ENCODE results near the gene ZNF618.

Gene ZNF618

DNA sequence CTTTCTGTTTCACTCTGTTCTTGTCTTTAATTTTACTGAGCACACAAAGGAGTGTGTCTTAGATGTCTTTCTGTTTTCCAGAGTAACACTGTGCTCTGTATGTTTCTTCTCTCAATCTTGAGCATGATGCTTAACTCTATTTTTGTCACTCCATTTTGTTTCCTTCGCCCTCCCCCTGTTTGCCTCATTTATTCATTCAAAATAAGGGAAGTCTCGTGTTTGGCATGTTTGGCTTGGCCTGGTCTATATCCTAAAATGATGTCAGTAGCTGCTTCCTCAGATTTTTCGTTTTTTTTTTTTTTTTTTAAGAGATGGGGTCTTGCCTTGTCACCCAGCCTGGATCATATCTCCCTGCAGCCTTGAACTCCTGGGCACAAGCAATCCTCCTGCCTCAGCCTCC is 22.0 kb downstream of the ZNF618 start:
- ATAC-seq (ENCODE audit: low read depth) = no peak
- H3K36me3 ChIP-seq (ENCODE audit: low read depth) = no peaks in the 10 kb centered on the region
- no peak overlapping the region for H3K4me3 ChIP-seq (ENCODE audit: severe bottlenecking)
- H3K27ac ChIP-seq (ENCODE audit: poor library complexity, severe bottlenecking) = no peak overlapping the region
- no peaks in the 10 kb centered on the region for H3K27me3 ChIP-seq (ENCODE audit: insufficient read depth, poor library complexity, severe bottlenecking)
- DNase-seq (ENCODE audit: low spot score) = no peak
- TF ChIP-seq, protein P1, sequence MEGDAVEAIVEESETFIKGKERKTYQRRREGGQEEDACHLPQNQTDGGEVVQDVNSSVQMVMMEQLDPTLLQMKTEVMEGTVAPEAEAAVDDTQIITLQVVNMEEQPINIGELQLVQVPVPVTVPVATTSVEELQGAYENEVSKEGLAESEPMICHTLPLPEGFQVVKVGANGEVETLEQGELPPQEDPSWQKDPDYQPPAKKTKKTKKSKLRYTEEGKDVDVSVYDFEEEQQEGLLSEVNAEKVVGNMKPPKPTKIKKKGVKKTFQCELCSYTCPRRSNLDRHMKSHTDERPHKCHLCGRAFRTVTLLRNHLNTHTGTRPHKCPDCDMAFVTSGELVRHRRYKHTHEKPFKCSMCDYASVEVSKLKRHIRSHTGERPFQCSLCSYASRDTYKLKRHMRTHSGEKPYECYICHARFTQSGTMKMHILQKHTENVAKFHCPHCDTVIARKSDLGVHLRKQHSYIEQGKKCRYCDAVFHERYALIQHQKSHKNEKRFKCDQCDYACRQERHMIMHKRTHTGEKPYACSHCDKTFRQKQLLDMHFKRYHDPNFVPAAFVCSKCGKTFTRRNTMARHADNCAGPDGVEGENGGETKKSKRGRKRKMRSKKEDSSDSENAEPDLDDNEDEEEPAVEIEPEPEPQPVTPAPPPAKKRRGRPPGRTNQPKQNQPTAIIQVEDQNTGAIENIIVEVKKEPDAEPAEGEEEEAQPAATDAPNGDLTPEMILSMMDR (IDR thresholded peaks at IDR 0.05; ENCODE audit: poor library complexity, severe bottlenecking) = no peak
- H3K4me1 ChIP-seq (ENCODE audit: insufficient read depth, poor library complexity, severe bottlenecking) = no peaks in the 10 kb centered on the region
- peaks cover 2% of the 10 kb centered on the region for H3K9me3 ChIP-seq (ENCODE audit: severe bottlenecking)

DNA sequence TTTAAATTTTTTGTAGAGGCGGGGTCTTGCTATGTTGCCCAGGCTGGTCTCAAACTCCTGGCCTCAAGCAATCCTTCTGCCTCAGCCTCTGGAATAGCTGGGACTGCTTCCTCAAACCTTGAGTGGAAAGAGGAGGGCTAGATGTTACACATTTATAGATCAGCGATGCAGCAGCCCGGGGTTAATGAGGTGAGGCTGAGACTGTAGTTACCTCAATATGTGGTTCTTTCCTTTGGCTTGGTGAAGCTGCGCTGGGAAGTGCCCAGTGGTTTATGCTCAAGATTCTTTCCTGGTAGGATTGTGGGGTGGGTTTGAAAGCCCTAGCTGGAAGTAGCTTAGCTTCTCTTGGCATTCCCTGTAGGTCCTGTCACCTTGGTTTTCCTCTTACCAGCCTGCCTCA is 22.5 kb downstream of the ZNF618 start:
- TF ChIP-seq, protein P1 (IDR thresholded peaks at IDR 0.05; ENCODE audit: poor library complexity, severe bottlenecking) = no peak
- H3K4me3 ChIP-seq (ENCODE audit: severe bottlenecking) = no peak overlapping the region
- no peak for ATAC-seq (ENCODE audit: low read depth)
- H3K9me3 ChIP-seq (ENCODE audit: severe bottlenecking) = peaks cover 2% of the 10 kb centered on the region
- no peak for DNase-seq (ENCODE audit: low spot score)
- no peaks in the 10 kb centered on the region for H3K27me3 ChIP-seq (ENCODE audit: insufficient read depth, poor library complexity, severe bottlenecking)
- H3K4me1 ChIP-seq (ENCODE audit: insufficient read depth, poor library complexity, severe bottlenecking) = no peaks in the 10 kb centered on the region
- no peaks in the 10 kb centered on the region for H3K36me3 ChIP-seq (ENCODE audit: low read depth)
- no peak overlapping the region for H3K27ac ChIP-seq (ENCODE audit: poor library complexity, severe bottlenecking)

GRCh38 chr9:113899205-113899604 is 23.1 kb downstream of the ZNF618 start:
- peaks cover 2% of the 10 kb centered on the region for H3K9me3 ChIP-seq (ENCODE audit: severe bottlenecking)
- no peaks in the 10 kb centered on the region for H3K27me3 ChIP-seq (ENCODE audit: insufficient read depth, poor library complexity, severe bottlenecking)
- DNase-seq (ENCODE audit: low spot score) (no peak), ATAC-seq (ENCODE audit: low read depth) (no peak)
- H3K4me3 ChIP-seq (ENCODE audit: severe bottlenecking) = no peak overlapping the region
- no peaks in the 10 kb centered on the region for H3K36me3 ChIP-seq (ENCODE audit: low read depth)
- no peaks in the 10 kb centered on the region for H3K4me1 ChIP-seq (ENCODE audit: insufficient read depth, poor library complexity, severe bottlenecking)
- no peak overlapping the region for H3K27ac ChIP-seq (ENCODE audit: poor library complexity, severe bottlenecking)
- TF ChIP-seq, protein P1 (IDR thresholded peaks at IDR 0.05; ENCODE audit: poor library complexity, severe bottlenecking) = no peak

DNA sequence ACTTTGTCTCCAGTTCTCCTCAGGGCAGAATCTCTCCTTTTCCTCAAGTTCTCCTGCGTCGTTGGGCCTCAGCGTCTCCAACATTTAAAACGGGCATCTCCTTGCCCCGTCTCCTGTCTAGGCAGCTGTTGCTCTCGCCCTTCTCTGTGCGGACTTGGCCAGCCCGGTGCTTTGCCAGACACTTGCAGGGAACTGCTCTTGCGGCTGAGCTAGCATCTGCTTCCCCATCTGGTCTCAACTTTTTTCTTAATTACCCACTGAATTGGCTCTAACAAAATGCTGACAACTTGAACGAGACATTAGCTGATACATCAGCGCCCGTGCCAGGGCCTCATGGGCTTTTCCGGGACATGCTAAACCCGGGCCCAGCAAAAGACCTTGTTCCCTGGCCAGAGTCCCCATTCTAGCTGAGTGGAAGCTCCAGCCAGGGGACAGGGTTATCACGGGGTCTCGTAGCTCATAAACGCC is 25.1 kb downstream of the ZNF618 start:
- Histone ChIP-seq H3K4me3 (ENCODE audit: severe bottlenecking) (no peak overlapping the region), H3K27ac (ENCODE audit: poor library complexity, severe bottlenecking) (no peak overlapping the region), H3K9me3 (ENCODE audit: severe bottlenecking) (no peaks in the 10 kb centered on the region), H3K36me3 (ENCODE audit: low read depth) (no peaks in the 10 kb centered on the region), H3K27me3 (ENCODE audit: insufficient read depth, poor library complexity, severe bottlenecking) (no peaks in the 10 kb centered on the region), H3K4me1 (ENCODE audit: insufficient read depth, poor library complexity, severe bottlenecking) (peaks cover 6% of the 10 kb centered on the region)
- TF ChIP-seq, protein P1 (IDR thresholded peaks at IDR 0.05; ENCODE audit: poor library complexity, severe bottlenecking) = no peak
- ATAC-seq (ENCODE audit: low read depth) = no peak
- no peak for DNase-seq (ENCODE audit: low spot score)

- TF ChIP-seq, protein P1 (IDR thresholded peaks at IDR 0.05; ENCODE audit: poor library complexity, severe bottlenecking) = no peak
- Histone ChIP-seq H3K27me3 (ENCODE audit: insufficient read depth, poor library complexity, severe bottlenecking) (no peaks in the 10 kb centered on the region), H3K36me3 (ENCODE audit: low read depth) (no peaks in the 10 kb centered on the region), H3K4me3 (ENCODE audit: severe bottlenecking) (no peak overlapping the region), H3K27ac (ENCODE audit: poor library complexity, severe bottlenecking) (no peak overlapping the region), H3K4me1 (ENCODE audit: insufficient read depth, poor library complexity, severe bottlenecking) (peaks cover 13% of the 10 kb centered on the region), H3K9me3 (ENCODE audit: severe bottlenecking) (no peaks in the 10 kb centered on the region)
- ATAC-seq (ENCODE audit: low read depth) (no peak), DNase-seq (ENCODE audit: low spot score) (no peak)
These were observed 27.5 kb downstream of the ZNF618 start for GRCh38 chr9:113903514-113904077.
